GM20000 (cell line): ENCODE data around the gene PTGDR2.

Experiments
- DNase-seq: peaks from one replicate; pipeline ENCODE4 v3.0.0; 2012; ENCODE audit warnings: low spot score
- TF ChIP-seq, protein P1 (sequence below): IDR thresholded peaks from 2 replicates; pipeline ENCODE4 v1.5.1; 2012; ENCODE audit warnings: mild to moderate bottlenecking, control low read depth; ENCODE audit errors: extremely low read depth, missing control alignments

Gene PTGDR2

DNA sequence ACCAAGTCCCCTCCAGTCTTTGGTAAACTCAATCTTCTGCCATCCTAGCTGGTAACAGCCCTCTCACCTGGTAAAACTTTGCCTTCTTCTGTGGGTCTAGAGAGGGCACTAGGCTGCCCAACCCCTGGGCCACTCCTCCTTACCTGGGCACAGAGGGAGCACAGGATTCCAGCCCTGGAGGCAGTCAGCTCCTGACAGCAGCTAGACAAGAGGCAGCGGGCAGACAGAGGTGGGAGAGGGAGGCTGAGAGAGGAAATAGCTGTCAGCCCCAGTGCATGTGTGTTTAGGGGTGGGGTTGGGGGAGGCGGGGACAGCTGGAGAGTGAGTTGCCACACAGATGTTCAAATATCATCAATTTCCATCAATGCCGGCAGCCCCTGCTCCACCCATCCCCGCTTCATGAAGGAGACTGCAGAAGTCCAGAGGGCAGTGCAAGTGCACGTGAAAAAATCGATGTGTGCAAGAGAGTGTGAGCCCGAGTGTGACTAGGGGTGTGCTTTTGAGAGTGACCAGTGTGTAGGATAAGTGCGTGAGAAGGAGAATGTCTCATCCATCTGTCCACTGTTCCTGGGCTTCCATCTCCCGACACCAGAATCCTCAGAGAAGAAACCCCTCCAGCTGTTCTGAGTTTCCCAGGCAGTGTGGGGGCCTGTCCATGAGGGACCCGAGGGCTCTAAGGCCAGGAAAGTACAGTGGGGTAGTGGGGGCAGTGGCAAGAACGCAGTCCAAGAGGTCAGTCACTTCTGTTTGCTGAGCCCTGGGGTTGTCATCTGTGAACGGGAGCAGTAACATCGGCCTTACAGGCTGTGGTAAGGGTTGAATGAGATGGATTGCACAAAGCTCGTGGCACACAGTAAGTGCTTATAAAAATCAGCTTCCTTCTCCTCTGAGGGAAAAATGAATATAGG lies at the start of gene PTGDR2:
Gene PTGDR2, minus strand, starts transcription at position 225 of the 908 bp plus-strand sequence. CDS start 2,228 bp downstream, outside the sequence.
- no peak for DNase-seq

DNA sequence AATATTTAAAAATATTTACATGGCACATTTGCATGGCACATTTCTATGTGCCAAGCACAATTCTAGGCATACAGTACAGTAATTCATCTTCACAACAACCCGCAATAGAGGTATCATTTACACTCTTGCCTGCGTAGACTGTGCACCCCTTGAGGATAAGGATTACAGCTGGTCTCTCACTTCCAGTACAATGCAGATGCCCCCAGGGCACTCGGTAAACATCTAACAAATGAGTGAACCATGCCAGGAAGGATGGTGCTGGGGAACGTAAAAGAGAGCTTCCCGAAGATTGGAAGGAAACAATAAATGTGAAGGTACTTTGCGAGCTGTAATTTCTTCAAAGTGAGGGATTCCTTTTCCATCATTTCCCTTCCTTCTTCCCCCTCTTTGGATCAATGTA lies 49.3 kb upstream of the PTGDR2 start:
- no peak for DNase-seq
- TF ChIP-seq, protein P1, sequence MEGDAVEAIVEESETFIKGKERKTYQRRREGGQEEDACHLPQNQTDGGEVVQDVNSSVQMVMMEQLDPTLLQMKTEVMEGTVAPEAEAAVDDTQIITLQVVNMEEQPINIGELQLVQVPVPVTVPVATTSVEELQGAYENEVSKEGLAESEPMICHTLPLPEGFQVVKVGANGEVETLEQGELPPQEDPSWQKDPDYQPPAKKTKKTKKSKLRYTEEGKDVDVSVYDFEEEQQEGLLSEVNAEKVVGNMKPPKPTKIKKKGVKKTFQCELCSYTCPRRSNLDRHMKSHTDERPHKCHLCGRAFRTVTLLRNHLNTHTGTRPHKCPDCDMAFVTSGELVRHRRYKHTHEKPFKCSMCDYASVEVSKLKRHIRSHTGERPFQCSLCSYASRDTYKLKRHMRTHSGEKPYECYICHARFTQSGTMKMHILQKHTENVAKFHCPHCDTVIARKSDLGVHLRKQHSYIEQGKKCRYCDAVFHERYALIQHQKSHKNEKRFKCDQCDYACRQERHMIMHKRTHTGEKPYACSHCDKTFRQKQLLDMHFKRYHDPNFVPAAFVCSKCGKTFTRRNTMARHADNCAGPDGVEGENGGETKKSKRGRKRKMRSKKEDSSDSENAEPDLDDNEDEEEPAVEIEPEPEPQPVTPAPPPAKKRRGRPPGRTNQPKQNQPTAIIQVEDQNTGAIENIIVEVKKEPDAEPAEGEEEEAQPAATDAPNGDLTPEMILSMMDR, result no peak

More for the DNA sequence above, at the start of gene PTGDR2:
- TF ChIP-seq, protein P1, result no peak

DNA sequence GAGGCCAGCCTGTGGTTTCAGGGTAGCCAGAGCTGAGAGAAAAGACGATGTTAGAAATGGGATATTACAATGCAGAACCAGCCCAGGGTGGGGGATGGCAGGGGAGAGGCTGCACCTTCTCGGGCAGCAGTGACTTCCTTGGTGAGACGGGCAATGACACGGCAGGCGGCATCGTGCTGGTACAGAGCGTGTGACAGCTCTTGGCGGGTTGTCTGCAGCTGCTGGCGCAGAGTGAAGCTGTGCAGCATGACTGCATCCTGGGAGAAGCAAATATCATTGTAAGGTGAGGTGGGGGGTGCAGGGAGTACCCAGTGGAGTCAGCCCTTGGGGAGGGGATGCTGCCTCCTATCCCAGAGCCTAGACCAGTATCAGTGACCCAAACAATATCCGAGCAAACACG lies 46.9 kb upstream of the PTGDR2 start:
- no peak for DNase-seq

DNA sequence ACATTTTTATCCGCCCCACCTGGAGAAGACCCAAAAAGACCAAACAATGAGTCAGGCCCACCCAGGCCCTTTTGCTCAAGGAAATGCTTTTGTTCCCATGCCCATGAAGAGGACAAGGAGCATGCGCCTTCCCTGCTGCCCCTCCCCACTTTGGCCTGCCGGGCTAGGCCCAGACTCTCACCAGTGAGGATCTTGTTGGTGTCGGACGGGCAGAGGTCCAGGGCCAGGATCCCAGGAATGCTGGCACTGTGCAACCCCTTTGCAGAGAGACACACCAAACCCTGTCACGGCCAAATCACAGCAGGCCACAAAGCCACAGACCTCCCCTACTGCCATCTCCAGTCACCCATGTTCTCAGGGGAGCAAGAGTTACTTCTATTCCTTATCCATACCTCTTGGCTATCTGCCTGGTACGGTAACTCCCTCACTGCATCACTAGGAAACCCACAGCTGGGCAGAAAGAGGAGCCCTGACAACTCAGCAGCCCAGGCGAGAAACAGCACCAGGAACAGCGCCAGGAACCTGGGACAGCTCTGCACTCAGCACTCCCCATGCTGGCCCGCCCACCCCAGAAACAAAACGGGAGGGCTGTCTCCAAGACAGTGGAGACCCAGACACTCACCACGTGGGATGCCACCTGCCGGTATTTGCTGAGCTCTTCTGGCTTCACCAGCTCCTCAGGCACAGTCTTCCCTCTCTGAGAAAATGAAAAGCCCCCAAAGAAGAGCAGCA lies 45.1 kb upstream of the PTGDR2 start:
- DNase-seq, result no peak
- TF ChIP-seq, protein P1, result no peak

More for the DNA sequence above, 46.9 kb upstream of the PTGDR2 start:
- TF ChIP-seq, protein P1, result no peak

DNA sequence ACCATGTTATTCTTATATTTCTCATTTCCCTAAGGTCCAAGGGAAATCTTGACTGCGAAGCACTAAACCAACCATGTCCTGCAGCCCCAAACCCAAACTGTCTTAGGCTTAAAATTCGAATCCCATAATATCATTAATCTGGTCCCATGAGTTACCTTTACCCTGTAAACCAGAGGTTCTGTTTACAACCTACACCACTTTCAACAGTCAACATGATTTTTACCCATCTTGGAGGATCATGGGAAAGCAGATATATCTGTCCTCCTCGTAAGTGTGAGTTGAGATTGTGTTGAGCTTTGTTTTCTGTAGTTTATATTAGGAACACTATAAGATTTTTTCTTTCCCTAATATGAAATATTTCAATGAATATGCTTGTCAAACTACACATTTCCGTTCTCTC lies 44.2 kb upstream of the PTGDR2 start:
- TF ChIP-seq, protein P1, result no peak

DNA sequence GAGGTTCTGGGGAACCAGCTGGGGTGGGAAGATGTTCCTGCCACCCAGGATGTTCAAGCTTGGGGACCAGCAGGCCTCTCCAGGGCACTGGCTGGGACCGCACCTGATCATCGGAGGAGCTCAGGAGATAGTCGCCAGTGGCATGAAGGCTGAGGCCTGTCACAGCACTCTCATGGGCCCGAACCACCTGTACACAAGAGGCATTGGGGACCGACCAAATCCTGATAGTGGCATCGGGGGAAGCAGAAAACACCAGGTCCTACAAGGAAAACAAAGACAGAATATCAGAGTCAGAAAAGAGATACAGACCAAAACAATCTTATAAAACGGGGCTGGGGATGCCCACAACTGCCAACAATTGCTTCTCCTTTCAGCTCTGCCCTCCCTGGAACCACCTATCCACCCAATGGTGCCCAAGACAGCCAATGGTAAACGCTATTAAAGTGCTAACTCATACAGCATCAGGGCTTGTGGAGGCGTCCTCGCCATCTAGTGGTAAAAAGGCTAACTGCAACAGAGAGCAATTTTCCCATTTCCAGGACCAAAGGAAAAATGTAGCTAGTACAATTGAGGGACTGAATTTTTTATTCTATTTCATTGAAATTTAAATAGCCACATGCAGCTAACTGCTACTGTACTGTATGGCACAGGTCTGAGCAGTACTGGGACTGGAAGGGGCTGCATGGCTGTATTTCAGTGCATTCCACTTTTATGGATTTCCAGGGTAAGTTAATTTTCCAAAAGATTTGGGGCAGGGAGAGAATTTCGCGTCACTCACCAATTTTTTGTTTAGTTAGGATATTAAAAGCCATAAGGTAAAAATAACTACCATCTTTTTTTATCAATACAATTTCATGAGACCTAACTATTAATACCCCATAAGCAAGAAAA lies 43.5 kb upstream of the PTGDR2 start:
- DNase-seq, result no peak
- TF ChIP-seq, protein P1, result peak; percentile 88

More for the DNA sequence above, 44.2 kb upstream of the PTGDR2 start:
- DNase-seq, result no peak
